ENCODE data around the gene IRGQ.

GRCh38 chr19:43599635-43600295 is 3.8 kb upstream of the IRGQ start:
- TF ChIP-seq EZH2 (IDR thresholded peaks at IDR 0.05; ENCODE audit: borderline replicate concordance) (no peak), CTCF (IDR thresholded peaks at IDR 0.05; ENCODE audit: poor library complexity) (no peak)
